ENCODE results near the gene FXR2.

DNA sequence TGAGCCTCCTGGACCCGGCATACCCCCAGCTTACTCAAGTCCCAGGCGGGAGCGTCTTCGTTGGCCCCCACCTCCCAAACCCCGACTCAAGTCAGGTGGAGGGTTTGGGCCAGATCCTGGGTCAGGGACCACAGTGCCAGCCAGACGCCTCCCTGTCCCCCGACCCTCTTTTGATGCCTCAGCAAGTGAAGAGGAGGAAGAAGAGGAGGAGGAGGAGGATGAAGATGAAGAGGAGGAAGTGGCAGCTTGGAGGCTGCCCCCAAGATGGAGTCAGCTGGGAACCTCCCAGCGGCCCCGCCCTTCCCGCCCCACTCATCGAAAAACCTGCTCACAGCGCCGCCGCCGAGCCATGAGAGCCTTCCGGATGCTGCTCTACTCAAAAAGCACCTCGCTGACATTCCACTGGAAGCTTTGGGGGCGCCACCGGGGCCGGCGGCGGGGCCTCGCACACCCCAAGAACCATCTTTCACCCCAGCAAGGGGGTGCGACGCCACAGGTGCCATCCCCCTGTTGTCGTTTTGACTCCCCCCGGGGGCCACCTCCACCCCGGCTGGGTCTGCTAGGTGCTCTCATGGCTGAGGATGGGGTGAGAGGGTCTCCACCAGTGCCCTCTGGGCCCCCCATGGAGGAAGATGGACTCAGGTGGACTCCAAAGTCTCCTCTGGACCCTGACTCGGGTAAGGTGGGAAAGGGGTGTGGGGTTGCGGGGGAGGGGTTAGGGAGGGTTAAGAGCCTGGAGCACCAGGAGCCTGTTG is 51.4 kb downstream of the FXR2 start:
- TF ChIP-seq, protein P1, sequence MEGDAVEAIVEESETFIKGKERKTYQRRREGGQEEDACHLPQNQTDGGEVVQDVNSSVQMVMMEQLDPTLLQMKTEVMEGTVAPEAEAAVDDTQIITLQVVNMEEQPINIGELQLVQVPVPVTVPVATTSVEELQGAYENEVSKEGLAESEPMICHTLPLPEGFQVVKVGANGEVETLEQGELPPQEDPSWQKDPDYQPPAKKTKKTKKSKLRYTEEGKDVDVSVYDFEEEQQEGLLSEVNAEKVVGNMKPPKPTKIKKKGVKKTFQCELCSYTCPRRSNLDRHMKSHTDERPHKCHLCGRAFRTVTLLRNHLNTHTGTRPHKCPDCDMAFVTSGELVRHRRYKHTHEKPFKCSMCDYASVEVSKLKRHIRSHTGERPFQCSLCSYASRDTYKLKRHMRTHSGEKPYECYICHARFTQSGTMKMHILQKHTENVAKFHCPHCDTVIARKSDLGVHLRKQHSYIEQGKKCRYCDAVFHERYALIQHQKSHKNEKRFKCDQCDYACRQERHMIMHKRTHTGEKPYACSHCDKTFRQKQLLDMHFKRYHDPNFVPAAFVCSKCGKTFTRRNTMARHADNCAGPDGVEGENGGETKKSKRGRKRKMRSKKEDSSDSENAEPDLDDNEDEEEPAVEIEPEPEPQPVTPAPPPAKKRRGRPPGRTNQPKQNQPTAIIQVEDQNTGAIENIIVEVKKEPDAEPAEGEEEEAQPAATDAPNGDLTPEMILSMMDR (IDR thresholded peaks at IDR 0.05), result no peak
- no peak for TF ChIP-seq POLR2A (IDR thresholded peaks at IDR 0.05)

Measured in testis (tissue), 2 donors.